Coronary artery (tissue), 2 donors: ENCODE data around the gene HLA-DMB.

Source experiments
- DNase-seq: peaks from one replicate; pipeline ENCODE4 v3.0.0-alpha.2; 2017; ENCODE audit warnings: low spot score
- H3K27ac ChIP-seq, 2 donors: fragments of 200-600 bp; sonication (generic); one replicate each; pipeline ENCODE4 v1.5.1; 2016 to 2019
- H3K4me3 ChIP-seq: fragments of 200-600 bp; sonication (generic); 2 replicates; pipeline ENCODE4 v1.5.1; 2016; ENCODE audit warnings: mild to moderate bottlenecking, moderate library complexity
- CTCF ChIP-seq: fragments of 200-600 bp; sonication (generic); IDR thresholded peaks from one replicate; pipeline ENCODE4 v1.5.1; 2019; ENCODE audit warnings: antibody characterized with exemption

The HLA-DMB gene

DNA sequence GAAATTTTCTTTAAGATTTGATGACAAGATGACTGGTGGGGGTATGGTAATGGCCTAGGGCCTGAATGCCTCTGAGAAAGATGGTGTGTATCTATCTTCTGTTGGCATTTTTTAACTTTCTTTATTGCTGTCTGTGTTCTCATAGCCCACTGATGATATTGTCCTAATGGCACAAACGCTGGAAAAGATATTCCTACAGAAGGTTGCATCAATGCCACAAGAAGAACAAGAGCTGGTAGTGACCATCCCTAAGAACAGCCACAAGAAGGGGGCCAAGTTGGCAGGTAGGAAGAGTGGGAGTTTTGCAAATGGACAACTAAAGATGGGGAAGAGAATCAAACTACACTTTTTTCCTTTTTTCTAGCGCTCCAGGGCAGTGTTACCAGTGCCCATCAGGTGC, 35.1 kb upstream of the HLA-DMB start:
- no peak for TF ChIP-seq CTCF
- DNase-seq, result no peak
- Histone ChIP-seq H3K4me3 (peak overlapping the region; percentile 85), H3K27ac (no peak overlapping the region)

GRCh38 chr6:32974541-32975308, 33.9 kb upstream of the HLA-DMB start:
- no peak overlapping the region for H3K27ac ChIP-seq
- TF ChIP-seq CTCF, result no peak
- no peak for DNase-seq
- H3K4me3 ChIP-seq, result peak overlapping the region; percentile 85

GRCh38 chr6:32974016-32974333, 33.1 kb upstream of the HLA-DMB start:
- peak overlapping the region; percentile 85 for H3K4me3 ChIP-seq
- no peak for TF ChIP-seq CTCF
- peak overlapping the region; percentile 76 to 100 for H3K27ac ChIP-seq
- no peak for DNase-seq

DNA sequence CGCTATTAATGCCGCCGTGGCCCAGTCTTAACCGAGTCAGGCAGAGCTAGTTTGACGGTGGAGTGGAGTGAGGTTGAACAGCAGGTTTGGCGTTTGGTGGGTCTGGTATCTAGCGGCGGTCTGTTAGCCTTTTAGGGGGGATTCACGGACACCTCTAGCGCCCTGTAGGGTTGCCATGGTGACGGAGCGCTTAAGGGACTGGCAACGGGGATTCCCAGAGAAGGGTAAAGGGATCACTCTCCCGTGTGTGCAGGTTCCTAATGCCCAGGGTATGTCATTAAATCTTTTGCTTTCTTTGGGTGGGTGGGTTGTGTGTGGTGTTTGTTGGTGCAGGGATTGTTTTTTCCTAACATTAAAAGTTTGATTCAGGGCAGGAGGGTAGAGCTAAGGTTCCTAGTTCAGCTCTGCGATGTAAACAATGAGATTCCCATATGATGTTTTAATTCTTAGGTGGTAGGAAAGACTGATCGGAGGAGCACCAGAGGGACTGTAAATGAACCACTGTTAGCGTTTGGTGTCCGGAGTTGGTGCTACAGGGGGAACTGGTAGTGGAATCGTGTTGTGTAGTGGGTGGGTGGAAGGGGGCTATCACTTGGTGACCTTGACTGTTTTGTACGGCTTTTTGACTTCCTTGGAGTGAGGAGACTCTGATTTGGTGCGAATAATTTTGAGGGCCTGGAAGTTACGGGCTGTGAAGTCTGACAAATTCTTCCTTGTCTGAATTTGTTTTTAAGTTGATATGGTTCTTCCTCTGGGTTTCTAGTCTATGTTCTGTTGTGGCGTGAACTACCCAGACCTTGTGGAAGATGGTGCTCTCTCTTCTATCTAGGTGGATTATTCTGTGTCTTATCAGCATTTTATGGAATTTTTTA, 32.6 kb upstream of the HLA-DMB start:
- Histone ChIP-seq H3K27ac (peak overlapping the region; percentile 76 to 100), H3K4me3 (peak overlapping the region; percentile 85)
- TF ChIP-seq CTCF, result no peak
- DNase-seq, result no peak

DNA sequence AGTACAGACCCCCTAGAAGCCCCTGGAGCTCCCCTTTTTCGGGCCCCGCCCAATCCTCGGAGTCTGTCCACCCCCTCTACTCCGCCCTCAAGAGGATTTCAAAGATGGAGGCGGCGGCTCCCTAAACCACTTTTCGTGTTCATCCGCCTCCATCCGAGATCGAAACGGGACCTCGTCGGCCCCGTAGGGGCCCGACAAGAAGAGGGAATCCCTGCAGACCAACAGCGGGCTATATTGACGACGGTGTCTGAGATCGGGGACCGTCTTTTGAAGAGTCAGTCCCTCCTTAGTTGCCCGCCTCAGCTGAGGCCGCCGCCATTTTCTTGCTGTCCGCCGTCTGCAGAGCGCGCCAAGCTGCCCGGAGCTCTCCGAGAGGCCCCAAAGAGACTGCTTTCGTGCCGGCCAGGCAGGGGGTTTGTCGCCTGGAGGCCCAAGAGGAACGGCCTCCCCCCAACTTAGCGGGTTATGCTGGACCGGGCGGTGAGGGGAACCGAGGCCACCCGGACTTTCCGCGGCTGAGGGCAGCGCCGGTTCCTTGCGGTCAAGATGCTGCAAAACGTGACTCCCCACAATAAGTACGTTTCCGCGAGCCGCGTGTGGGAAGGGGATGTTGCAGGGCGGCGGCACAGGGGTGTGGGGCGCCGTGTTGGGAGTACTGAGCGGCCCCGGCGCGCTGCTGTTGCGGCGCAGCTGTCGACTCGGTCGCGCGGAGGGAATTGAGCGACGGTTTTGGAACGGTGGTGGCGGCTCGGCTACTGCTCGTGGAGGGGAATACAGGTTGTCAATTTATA, 31.7 kb upstream of the HLA-DMB start:
- H3K27ac ChIP-seq, result peak overlapping the region; percentile 76 to 100
- H3K4me3 ChIP-seq, result peak overlapping the region; percentile 85
- TF ChIP-seq CTCF, result no peak
- DNase-seq, result peak; percentile 84

DNA sequence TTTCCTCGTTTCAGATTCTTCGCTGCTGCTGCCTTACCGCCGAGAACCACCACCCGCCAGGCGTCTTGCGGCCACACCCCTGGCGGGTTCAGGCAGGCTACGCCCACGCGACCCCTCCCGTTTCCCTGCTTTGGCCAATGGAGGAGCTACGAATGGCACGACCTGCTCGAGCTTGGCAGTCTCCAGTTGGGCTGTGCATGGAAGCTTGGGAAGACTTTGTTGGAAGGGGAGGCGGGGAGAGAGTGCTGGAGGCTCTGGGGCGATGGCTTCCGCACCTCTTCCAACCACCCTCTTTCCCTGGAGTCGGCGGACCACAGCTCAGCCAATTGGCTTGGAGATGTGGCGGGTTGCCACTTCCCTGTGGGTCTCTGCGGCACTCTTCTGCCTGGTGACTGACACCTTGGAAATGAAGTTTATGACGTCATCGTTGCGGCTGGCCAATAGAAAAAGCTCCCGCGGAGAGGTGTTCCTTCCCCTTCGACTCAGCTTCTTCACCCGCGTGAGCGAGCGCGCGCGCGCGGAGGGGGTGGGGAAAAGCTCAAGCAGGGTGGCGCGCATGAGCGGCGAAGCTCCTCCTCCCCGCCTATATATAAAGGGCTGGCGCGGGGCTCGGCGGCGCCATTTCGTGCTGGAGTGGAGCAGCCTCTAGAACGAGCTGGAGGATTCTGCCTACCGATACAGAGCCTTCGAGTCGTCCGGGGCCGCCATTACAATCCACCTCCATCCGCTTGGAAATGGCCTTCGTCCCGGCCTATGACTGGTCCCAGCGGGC, 30.9 kb upstream of the HLA-DMB start:
- H3K27ac ChIP-seq, result peak overlapping the region; percentile 99 to 100
- no peak for TF ChIP-seq CTCF
- DNase-seq, result peak; percentile 100
- H3K4me3 ChIP-seq, result peak overlapping the region; percentile 85
